NCI-H526 treated with DMSO at 0.1 percent for 48 hours (cell line): Measurements from ENCODE around the gene FTO.
A peak's percentile ranks its signal among the peaks of the same experiment; 100 is the strongest.
"Not testable (repeated sequence)": the region's sequence is repeated elsewhere in the genome, so short reads cannot be mapped to it uniquely, and the experiment has no call there.

Experiments
- DNase-seq: peaks from one replicate; lab custom pipeline; 2025; lab: John Stamatoyannopoulos, UW

FTO gene

DNA sequence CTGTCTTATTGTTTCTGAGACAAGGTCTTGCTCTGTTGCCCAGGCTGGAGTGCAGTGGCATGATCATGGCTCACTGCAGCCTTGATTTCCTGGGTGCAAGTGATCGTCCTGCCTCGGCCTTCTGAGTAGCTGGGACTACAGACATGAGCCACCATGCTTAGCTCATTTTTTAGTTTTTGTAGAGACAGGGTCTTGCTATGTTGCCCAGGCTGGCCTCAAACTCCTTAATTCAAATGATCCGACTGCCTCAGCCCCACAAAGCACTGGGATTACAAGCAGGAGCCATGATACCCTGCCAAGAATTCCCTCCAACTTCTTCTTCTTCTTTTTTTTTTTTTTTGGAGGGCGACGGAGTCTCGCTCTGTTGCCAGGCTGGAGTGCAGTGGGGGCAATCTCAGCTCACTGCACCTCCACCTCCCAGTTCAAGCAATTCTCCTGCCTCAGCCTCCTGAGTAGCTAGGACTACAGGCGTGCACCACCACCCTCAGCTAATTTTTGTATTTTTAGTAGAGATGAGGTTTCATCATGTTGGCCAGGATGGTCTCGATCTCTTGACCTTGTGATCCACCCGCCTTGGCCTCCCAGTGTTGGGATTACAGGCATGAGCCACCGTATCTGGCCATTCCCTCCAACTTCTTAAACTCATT is 477.9 kb downstream of the FTO start:
- not testable (repeated sequence) for DNase-seq

DNA sequence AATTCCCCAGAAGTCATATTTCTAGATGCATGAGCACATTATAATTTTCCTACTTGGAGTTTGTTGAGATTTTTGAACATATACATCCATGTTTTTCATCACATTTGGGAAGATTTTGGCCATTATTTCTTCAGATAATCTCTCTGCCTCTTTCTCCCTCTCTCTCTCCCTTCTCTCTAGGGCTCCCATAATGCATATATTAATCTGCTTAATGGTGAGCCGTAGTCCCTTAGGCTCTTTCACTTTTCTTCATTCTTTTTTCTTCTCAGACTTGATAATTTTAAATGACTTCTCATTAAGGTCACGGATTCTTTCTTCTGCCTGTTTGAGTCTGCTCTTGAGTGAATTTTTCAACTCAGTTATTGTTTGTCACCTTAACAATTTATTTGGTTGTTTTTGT is 481.1 kb downstream of the FTO start:
- no peak for DNase-seq

DNA sequence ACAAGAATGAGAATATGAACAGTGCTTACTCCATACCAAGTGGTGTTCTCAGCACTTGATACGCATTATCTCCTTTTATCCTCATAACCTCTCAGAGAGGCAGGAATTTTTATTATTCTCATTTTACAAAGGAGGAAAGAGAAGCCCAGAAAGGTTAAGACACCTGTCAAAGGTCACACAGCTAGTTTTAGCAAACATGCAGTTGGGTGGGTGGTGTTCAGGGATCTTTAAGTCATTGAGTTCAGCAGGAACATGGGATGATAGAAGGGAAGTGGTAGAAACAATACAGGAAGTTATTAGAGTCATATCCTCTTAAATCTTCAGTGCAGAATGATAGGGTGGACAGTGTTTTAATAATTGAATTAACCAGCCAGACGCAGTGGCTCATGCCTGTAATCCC is 487.2 kb downstream of the FTO start:
- DNase-seq, result no peak

DNA sequence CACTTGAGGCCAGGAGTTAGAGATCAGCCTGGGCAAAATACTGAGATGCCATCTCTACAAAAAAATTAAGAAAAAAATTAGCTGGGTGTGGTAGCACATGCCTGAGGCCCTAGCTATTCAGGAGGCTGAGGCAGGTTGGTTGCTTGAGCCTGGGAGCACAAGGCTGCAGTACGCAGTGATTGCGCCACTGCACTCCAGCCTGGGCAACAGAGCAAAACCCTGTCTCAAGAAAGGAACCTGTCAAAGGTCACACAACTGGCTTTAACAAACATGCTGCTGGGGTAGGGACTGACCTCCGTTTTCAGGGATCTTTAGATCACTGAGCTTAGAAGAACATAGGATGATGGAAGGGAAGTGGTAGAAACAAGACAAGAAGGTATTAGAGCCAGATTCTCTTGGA is 487.6 kb downstream of the FTO start:
- DNase-seq, result no peak

DNA sequence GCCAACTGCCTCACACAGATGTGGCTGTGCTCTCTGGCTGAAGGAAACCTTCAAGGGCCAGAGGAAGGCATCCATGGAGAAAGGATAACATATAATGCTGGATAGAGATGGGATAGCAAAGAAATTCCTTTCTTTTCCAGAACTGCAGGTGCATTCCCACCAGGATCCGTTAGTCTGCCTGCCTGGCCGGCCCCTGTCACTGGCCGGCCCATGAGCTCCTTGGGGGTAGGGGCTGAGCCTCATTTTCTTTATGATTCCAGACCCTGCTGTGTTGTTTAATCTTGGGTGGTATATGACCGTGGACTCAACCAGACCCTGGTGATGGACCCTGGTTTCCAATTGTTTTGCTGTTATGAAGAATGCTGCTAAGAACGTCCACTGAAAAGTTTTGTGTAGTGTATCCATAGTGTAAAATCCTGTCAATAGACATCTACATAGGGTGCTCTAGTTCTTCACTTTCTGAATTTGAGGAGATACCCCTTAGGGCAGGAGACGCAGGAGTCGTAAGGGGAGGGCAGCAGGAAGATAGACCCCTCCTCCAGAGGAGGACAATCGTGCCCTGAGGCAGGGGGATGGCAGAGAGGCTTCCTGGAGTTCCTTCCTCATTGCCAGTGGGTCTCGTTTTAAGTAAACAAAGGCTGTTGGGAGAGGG is 489.2 kb downstream of the FTO start:
- no peak for DNase-seq

DNA sequence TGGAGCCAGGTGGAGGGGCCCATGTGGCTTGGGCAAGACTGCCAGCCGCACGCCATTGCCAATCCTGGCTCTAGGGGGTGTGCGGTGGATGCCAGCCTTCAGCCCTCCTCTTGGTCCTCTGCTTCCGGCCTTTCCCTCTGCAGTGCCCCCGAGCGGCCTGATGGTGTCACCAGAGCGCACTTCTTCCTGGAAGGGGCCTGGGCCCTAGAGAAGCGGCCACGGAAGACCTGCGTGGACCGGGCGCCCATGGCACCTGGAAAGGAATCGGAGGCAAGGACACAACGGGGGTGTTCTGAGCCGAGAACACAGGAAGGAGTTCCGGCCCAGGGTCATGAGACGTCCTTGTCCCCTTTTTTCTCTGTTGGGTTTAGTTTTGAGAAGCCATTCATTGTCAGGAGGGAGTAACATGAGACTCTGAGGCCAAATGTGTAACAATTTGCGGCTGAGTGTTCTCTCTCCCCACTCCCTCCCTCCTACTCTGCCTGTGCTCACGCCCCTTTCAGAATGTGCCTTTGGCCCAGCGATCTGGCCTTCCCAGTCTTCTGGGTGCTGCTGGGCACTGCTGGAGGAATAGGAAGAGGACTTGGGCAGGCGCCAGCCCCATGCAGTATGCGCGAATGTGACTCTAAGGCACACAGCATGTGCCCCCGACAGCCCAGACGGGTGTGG is 489.8 kb downstream of the FTO start:
- DNase-seq, result peak; percentile 63

DNA sequence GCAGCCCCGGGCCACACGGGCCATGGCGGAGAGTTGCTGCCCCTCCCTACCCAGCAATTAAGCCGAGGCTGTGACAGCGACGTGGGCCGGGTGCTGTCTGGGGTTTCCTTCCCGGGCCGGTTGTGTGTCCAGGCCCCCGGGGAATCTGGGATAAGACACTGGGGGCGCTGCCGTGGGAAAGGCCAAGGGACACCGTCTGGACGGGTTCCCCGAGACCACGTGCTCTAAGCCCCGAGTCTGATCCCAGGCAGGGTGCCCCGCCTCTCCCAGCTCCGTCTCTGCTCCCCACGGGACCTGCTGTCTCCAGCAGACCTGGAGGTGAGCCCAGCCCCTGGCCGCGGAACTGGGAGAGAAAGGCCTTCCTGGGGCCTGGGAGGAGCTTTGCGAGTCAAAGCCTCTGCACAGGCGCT is 490.4 kb downstream of the FTO start:
- DNase-seq, result no peak

DNA sequence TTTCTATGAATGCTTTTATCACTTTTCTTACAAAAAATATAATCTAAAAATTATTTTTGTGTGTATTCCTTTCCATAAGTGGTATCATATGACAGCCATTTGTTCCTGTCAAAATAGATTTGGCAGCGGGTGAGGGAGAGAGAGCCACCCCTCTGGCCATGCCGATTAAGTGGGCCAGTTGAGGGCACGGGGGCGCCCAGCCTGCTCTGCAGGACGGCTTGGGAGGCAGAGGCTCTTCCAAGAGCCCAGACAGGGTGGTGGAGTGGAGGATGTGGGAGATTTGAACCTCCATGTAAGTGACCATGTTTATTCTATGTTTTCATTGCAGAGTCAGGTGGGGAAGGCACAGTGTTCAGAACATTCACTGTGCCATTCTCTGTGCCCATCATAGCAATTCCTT is 493.8 kb downstream of the FTO start:
- no peak for DNase-seq

DNA sequence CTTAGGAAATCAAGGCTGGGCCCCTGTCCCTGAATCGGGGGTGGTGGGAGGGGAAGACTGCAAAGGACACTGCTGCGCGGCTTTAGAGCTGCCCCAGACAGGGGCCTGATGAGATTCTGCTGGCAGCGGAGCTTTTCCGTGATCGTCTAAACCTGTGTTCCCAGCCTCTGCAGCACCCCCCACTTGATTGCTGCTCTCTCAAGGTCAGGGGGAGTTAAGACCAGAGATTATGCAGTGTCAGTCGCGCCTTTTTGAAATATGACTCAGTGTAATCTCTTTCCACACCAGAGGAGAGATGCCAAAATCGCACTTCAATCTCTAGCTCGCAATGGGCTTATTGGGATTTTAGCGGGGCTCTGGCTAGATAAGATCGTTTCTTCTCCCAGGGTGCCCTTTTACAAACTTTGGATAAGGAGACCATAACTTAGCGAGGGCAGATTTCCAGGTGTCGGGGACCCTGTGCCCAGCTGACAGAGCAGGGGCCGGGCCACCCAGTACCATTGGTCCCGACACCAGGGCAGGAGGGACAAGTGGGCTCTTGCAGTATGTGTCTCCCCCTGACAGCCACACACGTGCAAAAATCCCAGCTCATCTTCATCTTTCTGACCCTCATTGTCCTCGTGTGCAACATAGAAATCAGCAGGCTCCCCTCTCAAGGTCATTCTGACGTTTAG is 495.7 kb downstream of the FTO start:
- no peak for DNase-seq

DNA sequence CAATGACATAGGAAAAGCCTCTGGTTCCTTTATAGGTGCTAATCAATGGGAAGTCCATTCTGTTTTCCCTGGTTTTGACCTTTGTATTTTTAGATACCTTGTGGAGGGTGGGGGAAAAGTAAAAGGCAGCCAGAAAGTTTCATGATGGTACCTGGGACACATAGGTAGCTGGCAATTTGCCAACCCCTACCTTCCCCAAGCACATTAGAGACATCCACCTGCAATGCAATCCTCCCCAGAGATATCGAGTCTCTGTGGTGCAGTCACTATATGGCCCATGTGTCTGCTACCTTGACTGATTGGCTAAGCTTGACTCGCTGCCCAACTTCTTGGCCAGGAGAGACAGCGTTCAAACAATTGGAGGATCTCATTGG is 496.2 kb downstream of the FTO start:
- no peak for DNase-seq

DNA sequence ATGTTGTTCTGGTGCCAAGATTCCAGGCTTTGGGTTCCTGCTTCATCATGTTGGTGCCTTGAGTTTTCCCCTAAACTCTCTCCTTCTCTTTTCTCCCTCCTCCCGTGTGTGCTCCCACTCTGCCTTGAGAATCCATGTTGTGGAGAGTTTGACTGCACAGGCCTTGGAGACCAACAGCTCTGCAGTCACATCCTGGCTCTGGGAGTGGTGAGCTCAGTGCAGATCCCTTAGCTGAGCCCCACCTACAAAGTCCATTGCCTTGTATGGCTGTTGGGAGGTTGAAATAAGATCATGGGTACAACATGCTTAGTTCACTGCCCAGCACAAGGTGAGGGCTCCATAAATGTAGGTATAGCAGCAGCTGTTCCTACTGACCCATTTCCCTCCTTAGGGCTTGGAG is 496.8 kb downstream of the FTO start:
- DNase-seq, result no peak

DNA sequence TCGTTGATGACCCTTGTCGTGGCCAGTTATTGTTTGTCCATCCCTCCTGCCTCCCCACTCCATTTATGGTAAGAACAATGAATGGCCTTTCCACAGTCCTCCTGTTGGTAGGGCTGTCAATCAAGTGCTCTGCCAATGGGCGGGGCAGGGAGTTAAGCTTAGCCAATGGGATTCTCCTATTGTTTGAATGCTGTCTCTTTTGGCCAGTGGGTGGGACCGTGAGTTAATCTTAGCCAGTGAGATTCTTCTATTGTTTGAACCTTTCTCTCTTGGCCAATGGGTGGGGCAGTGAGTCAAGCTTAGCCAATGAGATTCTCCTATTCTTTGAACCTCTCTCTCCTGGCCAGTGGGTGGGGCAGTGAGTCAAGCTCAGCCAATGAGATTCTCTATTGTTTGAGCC is 497.2 kb downstream of the FTO start:
- no peak for DNase-seq
